ENCODE results near the gene DIDO1. TPM values are rescaled to one million over a fixed set of nuclear protein-coding genes. Genes with fewer than 3 reads are reported as not detected.

DIDO1 gene
- total and polyA plus RNA-seq, 2 donors (not counting 1 experiment from before 2014, with no cell fraction given), result 57.6 to 124 TPM

GRCh38 chr20:62892348-62893304 is 33.7 kb downstream of the DIDO1 start:
- Mint-ChIP-seq H3K4me1 (peaks cover 1% of the 10 kb centered on the region), H3K9me3 (ENCODE audit: insufficient read depth) (no peaks in the 10 kb centered on the region), H3K27me3 (no peaks in the 10 kb centered on the region), H3K4me3 (no peak overlapping the region), H3K27ac (no peak overlapping the region)
- Histone ChIP-seq H3K9me3 (ENCODE audit: control extremely low read depth in 1 of 3, control insufficient read depth in 2 of 3, insufficient read depth in 1 of 3, low read length in 2 of 3) (no peaks in the 10 kb centered on the region), H3K4me3 (ENCODE audit: control extremely low read depth in 1 of 5, extremely low read depth in 1 of 5, insufficient read depth in 1 of 5, low read depth in 2 of 5, low read length in 4 of 5) (no peak overlapping the region), H2AFZ (ENCODE audit: insufficient read depth, low read depth, low read length, poor library complexity, severe bottlenecking) (no peak overlapping the region), H3K36me3 (replicated peaks in 1 of 2; ENCODE audit: control extremely low read depth in 1 of 2, control insufficient read depth in 1 of 2, extremely low read depth in 1 of 2, insufficient read depth in 2 of 2, low read length in 1 of 2) (peaks cover 4 to 83% of the 10 kb centered on the region in 2 experiments), H3K9ac (ENCODE audit: low read length) (no peak overlapping the region), H3K27me3 (replicated peaks in 1 of 4; ENCODE audit: control extremely low read depth in 1 of 4, control insufficient read depth in 3 of 4, insufficient read depth in 4 of 4, low read length in 3 of 4) (no peaks in the 10 kb centered on the region), H3K27ac (ENCODE audit: low read length in 2 of 2) (no peak overlapping the region), H3K4me1 (ENCODE audit: control insufficient read depth in 2 of 2, insufficient read depth in 2 of 2, low read length in 2 of 2) (no peaks in the 10 kb centered on the region), H3K4me2 (replicated peaks; ENCODE audit: low read depth, low read length, poor library complexity, severe bottlenecking) (no peak overlapping the region), H3K79me2 (ENCODE audit: control insufficient read depth, insufficient read depth, low read length) (no peaks in the 10 kb centered on the region), H4K20me1 (ENCODE audit: control insufficient read depth, insufficient read depth, low read length, poor library complexity, severe bottlenecking) (peaks cover 45% of the 10 kb centered on the region)
- no peak for DNase-seq
- whole genome bisulfite sequencing (ENCODE audit: insufficient coverage), result 95% methylated on average over 17 of the region's 25 CpGs
- TF ChIP-seq CTCF (IDR thresholded peaks at IDR 0.05) (no peak), EZH2 (IDR thresholded peaks at IDR 0.05; ENCODE audit: borderline replicate concordance, insufficient read depth, low read depth, low read length, poor library complexity, severe bottlenecking) (no peak)
- CTCF ChIA-PET, result interaction anchor here (0.6 to 2.2 kb wide), 3 partner anchors 10 to 116 kb away, joined by 3 to 8 read pairs (median 4); no protein-coding TSS in a partner anchor
- no peak for ATAC-seq (ENCODE audit: low read depth)
- POLR2A ChIA-PET, result no interaction called here
- intact Hi-C loops (cut with micrococcal nuclease), result no loop called here

GRCh38 chr20:62891111-62891510 is 35.2 kb downstream of the DIDO1 start:
- Histone ChIP-seq H2AFZ (ENCODE audit: insufficient read depth, low read depth, low read length, poor library complexity, severe bottlenecking) (no peak overlapping the region), H3K9ac (ENCODE audit: low read length) (no peak overlapping the region), H3K4me2 (replicated peaks; ENCODE audit: low read depth, low read length, poor library complexity, severe bottlenecking) (no peak overlapping the region), H3K27ac (ENCODE audit: low read length in 2 of 2) (no peak overlapping the region), H3K36me3 (replicated peaks in 1 of 2; ENCODE audit: control extremely low read depth in 1 of 2, control insufficient read depth in 1 of 2, extremely low read depth in 1 of 2, insufficient read depth in 2 of 2, low read length in 1 of 2) (peaks cover 5 to 92% of the 10 kb centered on the region in 2 experiments), H3K4me3 (ENCODE audit: control extremely low read depth in 1 of 5, extremely low read depth in 1 of 5, insufficient read depth in 1 of 5, low read depth in 2 of 5, low read length in 4 of 5) (no peak overlapping the region), H3K27me3 (replicated peaks in 1 of 4; ENCODE audit: control extremely low read depth in 1 of 4, control insufficient read depth in 3 of 4, insufficient read depth in 4 of 4, low read length in 3 of 4) (no peaks in the 10 kb centered on the region), H3K4me1 (ENCODE audit: control insufficient read depth in 2 of 2, insufficient read depth in 2 of 2, low read length in 2 of 2) (no peaks in the 10 kb centered on the region), H3K79me2 (ENCODE audit: control insufficient read depth, insufficient read depth, low read length) (no peaks in the 10 kb centered on the region), H4K20me1 (ENCODE audit: control insufficient read depth, insufficient read depth, low read length, poor library complexity, severe bottlenecking) (peaks cover 39% of the 10 kb centered on the region), H3K9me3 (ENCODE audit: control extremely low read depth in 1 of 3, control insufficient read depth in 2 of 3, insufficient read depth in 1 of 3, low read length in 2 of 3) (no peaks in the 10 kb centered on the region)
- intact Hi-C loops (cut with micrococcal nuclease), result no loop called here
- POLR2A ChIA-PET, result no interaction called here
- H3K4me1 Mint-ChIP-seq, result no peaks in the 10 kb centered on the region
- TF ChIP-seq CTCF (IDR thresholded peaks at IDR 0.05), result no peak
- no peak for TF ChIP-seq EZH2 (IDR thresholded peaks at IDR 0.05; ENCODE audit: borderline replicate concordance, insufficient read depth, low read depth, low read length, poor library complexity, severe bottlenecking)
- CTCF ChIA-PET, result interaction anchor here (1.5 to 1.6 kb wide), 3 partner anchors 8 to 118 kb away, joined by 4 to 5 read pairs (median 4); no protein-coding TSS in a partner anchor
- no peaks in the 10 kb centered on the region for H3K9me3 Mint-ChIP-seq (ENCODE audit: insufficient read depth)
- 40% methylated on average over 13 of the region's 15 CpGs for WGBS (ENCODE audit: insufficient coverage)
- H3K27ac Mint-ChIP-seq, result no peak overlapping the region
- H3K4me3 Mint-ChIP-seq, result no peak overlapping the region
- DNase-seq (no peak), ATAC-seq (ENCODE audit: low read depth) (peak; percentile 45)
- H3K27me3 Mint-ChIP-seq, result no peaks in the 10 kb centered on the region

Measured in B cell (primary cell).